Fibroblast of mammary gland (primary cell): Measurements from ENCODE around the gene TBC1D21.

Experiments
- DNase-seq: peaks from one replicate; pipeline ENCODE4 v3.0.0-alpha.2; 2010; ENCODE audit warnings: low read depth
- H3K4me3 ChIP-seq: 2 replicates; pipeline ENCODE4 v1.5.1; 2011; ENCODE audit warnings: low read depth, mild to moderate bottlenecking, low read length, moderate library complexity; ENCODE audit not compliant: control insufficient read depth
- TF ChIP-seq, protein P1 (sequence below): conservative IDR thresholded peaks from 2 replicates; pipeline ENCODE4 v1.5.1; 2011; ENCODE audit warnings: low read depth, low read length, inconsistent platforms; ENCODE audit not compliant: control insufficient read depth, insufficient read depth

The TBC1D21 gene

GRCh38 chr15:73873889-73874511 is 636 bp downstream of the TBC1D21 start:
- peak; percentile 74 for DNase-seq
- no peak overlapping the region for H3K4me3 ChIP-seq
- TF ChIP-seq, protein P1, sequence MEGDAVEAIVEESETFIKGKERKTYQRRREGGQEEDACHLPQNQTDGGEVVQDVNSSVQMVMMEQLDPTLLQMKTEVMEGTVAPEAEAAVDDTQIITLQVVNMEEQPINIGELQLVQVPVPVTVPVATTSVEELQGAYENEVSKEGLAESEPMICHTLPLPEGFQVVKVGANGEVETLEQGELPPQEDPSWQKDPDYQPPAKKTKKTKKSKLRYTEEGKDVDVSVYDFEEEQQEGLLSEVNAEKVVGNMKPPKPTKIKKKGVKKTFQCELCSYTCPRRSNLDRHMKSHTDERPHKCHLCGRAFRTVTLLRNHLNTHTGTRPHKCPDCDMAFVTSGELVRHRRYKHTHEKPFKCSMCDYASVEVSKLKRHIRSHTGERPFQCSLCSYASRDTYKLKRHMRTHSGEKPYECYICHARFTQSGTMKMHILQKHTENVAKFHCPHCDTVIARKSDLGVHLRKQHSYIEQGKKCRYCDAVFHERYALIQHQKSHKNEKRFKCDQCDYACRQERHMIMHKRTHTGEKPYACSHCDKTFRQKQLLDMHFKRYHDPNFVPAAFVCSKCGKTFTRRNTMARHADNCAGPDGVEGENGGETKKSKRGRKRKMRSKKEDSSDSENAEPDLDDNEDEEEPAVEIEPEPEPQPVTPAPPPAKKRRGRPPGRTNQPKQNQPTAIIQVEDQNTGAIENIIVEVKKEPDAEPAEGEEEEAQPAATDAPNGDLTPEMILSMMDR: peak; percentile 68

GRCh38 chr15:73879426-73879825 is 6.1 kb downstream of the TBC1D21 start:
- TF ChIP-seq, protein P1: no peak
- DNase-seq: no peak
- no peak overlapping the region for H3K4me3 ChIP-seq

DNA sequence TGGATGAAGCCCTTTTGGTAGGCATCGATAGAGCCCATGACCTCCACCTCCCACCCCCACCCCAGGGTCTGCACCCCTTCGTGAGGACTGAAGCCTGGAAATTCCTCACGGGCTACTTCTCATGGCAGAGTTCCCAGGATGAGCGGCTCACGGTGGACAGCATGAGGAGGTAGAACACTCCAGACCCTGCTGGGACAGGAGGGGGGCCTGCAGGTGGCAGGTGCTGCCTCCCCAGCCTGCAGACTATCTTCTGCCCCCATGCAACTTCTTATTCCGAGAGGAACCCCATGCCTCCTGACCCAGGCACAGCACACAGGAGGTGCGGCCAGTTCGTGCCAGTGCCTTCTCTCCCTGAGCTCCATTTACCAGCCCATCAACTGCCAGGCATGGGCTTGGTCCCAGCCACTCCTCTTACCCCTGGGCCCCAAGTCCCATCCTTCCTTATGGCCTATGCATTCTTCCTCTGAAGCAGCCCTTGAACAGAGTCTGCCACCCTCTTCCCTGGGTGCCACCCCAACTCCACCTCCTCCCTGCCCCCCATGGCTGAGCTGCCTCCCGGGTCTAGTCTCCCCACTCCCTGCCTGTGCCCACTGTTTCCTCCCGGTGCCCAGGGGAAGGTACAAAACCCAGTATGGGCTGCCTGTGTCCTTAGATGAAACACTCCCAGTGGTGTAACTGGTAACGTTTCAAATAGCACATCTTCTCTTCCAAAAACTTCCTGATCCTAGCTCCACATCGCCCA is 8.4 kb downstream of the TBC1D21 start:
- H3K4me3 ChIP-seq: no peak overlapping the region
- no peak for DNase-seq
- TF ChIP-seq, protein P1: no peak

DNA sequence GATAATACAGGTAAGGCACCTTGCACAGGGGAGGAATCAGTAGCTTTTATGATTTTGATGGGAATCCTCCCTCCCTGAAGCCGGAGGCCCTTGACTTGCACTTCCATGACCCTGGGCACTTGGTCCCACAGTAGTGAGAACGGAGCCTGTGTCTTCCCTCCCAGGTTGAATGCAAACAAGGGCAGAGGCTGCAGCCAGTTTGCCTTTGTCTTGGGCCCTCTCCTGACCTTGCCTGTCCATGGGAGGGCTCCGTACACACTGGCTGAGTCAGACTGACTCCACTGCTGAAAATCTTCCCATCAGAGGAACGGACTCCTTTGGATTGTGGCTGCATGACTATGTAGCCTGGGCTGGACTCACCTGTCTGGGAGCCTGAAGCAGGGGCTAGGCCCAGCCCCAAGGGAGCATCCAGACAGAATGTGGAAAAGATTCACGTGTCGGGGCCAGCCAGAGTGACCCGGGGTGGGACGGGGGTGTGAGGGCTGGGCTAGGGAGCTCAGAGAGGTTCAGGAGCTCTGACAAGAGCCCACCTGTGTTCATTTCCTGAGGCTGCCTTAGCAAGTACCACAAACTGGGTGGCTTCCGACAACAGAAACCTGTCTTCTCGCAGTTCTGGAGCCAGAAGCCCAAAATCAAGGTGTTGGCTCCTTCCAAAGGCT is 9.5 kb downstream of the TBC1D21 start:
- TF ChIP-seq, protein P1: no peak
- no peak for DNase-seq
- no peak overlapping the region for H3K4me3 ChIP-seq

DNA sequence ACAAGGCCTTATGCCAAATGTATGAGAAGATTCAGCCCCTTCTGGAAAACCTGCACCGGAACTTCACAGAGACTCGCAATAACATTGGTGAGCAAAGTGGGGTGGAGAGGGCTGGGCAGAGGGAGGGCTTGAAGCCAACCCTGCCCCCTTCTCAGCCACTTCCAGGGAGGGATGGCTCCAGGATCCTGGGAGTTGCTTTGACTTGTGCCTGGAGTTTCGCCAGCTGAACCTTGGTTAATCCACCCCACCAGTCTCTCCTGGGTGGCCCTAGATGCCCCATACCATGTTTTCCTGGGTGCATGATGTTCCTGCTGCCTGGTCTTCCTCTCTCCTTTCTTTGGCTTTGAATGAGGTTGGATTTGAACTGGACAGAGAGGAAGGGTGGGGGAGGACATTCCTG is 10.8 kb downstream of the TBC1D21 start:
- DNase-seq: no peak
- TF ChIP-seq, protein P1: no peak
- no peak overlapping the region for H3K4me3 ChIP-seq

- TF ChIP-seq, protein P1: no peak
- H3K4me3 ChIP-seq: no peak overlapping the region
- no peak for DNase-seq
These were observed 12.8 kb downstream of the TBC1D21 start for GRCh38 chr15:73885954-73886700.
